Upper lobe of right lung (tissue), 1 donor: ENCODE data around the gene MAP1LC3B. TPM values are rescaled to one million over a fixed set of nuclear protein-coding genes. Genes with fewer than 3 reads are reported as not detected.

Source experiments
- ATAC-seq: fragments of 200-7000 bp; cut with Tn5 transposase; one replicate; pipeline ENCODE4 v1.9.1; 2020; ENCODE audit warnings: mild to moderate bottlenecking, moderate library complexity
- DNase-seq: peaks from one replicate; pipeline ENCODE4 v3.0.0-alpha.2; 2020
- H3K27ac ChIP-seq: fragments of 200-600 bp; one replicate; pipeline ENCODE4 v1.8.0; 2022
- H3K27me3 ChIP-seq: fragments of 200-600 bp; one replicate; pipeline ENCODE4 v1.8.0; 2022; ENCODE audit warnings: mild to moderate bottlenecking
- H3K36me3 ChIP-seq: fragments of 200-600 bp; one replicate; pipeline ENCODE4 v1.8.0; 2022
- H3K4me1 ChIP-seq: fragments of 200-600 bp; one replicate; pipeline ENCODE4 v1.8.0; 2022
- H3K4me3 ChIP-seq: fragments of 200-600 bp; one replicate; pipeline ENCODE4 v1.8.0; 2022; ENCODE audit warnings: mild to moderate bottlenecking
- H3K9me3 ChIP-seq: fragments of 200-600 bp; one replicate; pipeline ENCODE4 v1.8.0; 2022
- CTCF ChIP-seq: fragments of 200-600 bp; IDR thresholded peaks from one replicate; pipeline ENCODE4 v1.8.0; 2022; ENCODE audit warnings: antibody characterized with exemption
- intact Hi-C: fragments of 100-400 bp; cut with DNase I; formaldehyde crosslinking; loops from one replicate; pipeline ENCODE4 v1.11.0; 2022
- total RNA-seq: library from RNA; stranded (reverse); fragmentation: NEBNext Ultra II Directional; extraction: Animal tissue kit (Norgen Biotek cat#: 25700); gene quantifications from one replicate; pipeline ENCODE4 v1.2.1, GENCODE V29; 2021
- donor health status: DM: no; HTN: yes; CAD: no; lungs with severe emphysema.

The MAP1LC3B gene
- total RNA-seq, 1 donor from 2014 or later: 70.4 TPM

DNA sequence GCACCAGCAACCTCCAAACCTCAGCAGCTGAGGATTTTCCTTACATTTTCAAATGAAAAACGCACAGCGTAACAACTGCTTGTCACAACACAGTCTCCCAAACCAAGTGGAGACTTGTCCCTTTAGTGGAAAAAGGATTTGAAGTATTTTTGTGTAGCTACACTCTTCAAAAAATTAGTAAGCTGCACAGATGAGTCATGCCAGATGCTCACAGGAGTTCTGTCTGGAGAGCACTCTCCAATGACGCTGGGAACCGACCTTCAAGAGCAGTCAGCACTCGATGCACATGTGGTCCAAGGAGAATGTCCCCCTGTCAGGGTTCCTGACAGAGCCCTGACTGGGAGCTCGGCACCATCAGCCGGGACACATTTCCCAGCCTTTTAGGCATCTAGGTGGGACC lies 39.8 kb downstream of the MAP1LC3B start:
- H3K27ac ChIP-seq: no peak overlapping the region
- peaks cover 19% of the 10 kb centered on the region for H3K4me1 ChIP-seq
- H3K9me3 ChIP-seq: no peaks in the 10 kb centered on the region
- peaks cover 30% of the 10 kb centered on the region for H3K36me3 ChIP-seq
- H3K4me3 ChIP-seq: no peak overlapping the region
- intact Hi-C loops: no loop called here
- H3K27me3 ChIP-seq: no peaks in the 10 kb centered on the region
- DNase-seq (no peak), ATAC-seq (no peak)
- TF ChIP-seq CTCF: no peak

GRCh38 chr16:87432330-87432915 lies 40.3 kb downstream of the MAP1LC3B start:
- peaks cover 30% of the 10 kb centered on the region for H3K36me3 ChIP-seq
- no peaks in the 10 kb centered on the region for H3K9me3 ChIP-seq
- intact Hi-C loops: no loop called here
- ATAC-seq (peak; percentile 19), DNase-seq (no peak)
- no peaks in the 10 kb centered on the region for H3K27me3 ChIP-seq
- H3K27ac ChIP-seq: no peak overlapping the region
- peaks cover 19% of the 10 kb centered on the region for H3K4me1 ChIP-seq
- no peak overlapping the region for H3K4me3 ChIP-seq
- TF ChIP-seq CTCF: no peak

- ATAC-seq: no peak
- no peak for TF ChIP-seq CTCF
These were observed 42.1 kb downstream of the MAP1LC3B start for GRCh38 chr16:87434146-87434667.

DNA sequence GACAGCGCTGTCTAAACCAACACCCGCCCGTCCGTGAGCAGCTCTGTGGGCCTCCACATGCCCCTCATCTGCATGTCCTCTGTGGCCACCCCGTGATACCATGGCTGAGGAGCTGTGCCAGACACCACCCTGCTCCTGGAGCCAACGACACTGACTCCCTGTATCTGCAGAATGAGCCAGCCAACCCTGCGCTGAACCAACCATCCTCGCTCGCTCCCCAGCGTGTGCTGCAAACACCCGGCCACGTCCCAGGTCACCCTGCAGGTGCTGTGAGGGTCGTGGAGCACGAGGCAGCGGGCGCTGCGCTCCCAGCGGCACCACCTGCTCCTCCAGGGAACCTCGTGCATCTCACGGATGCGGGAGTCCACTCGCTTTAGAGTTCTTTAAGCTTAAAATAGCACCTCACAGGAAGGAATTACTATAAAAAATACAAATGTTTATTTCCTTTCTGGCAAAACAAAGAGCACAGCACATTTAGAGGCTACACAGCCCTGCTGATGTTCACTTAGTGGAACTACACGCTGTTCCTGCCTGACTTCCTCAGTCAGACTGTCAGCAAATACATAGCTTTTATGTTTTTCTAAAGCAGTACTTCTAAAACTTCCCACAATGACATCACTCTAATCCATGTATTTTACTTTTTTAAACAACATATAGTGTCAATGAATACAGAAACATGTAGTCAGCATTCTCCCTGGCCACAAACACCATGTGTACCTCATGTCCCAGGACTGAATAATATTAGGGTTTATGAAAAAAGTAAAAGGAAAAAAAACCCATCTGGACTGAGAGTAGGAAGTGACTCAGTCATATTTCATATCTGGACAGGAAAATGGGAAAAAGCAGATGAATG lies 43.5 kb downstream of the MAP1LC3B start:
- no peaks in the 10 kb centered on the region for H3K27me3 ChIP-seq
- no peak for TF ChIP-seq CTCF
- peaks cover 19% of the 10 kb centered on the region for H3K4me1 ChIP-seq
- peaks cover 12% of the 10 kb centered on the region for H3K36me3 ChIP-seq
- intact Hi-C loops: no loop called here
- H3K4me3 ChIP-seq: no peak overlapping the region
- no peak for DNase-seq
- no peaks in the 10 kb centered on the region for H3K9me3 ChIP-seq
- ATAC-seq: peak; percentile 44
- H3K27ac ChIP-seq: peak overlapping the region; percentile 47

More at GRCh38 chr16:87434146-87434667, 42.1 kb downstream of the MAP1LC3B start:
- peaks cover 26% of the 10 kb centered on the region for H3K36me3 ChIP-seq
- H3K27me3 ChIP-seq: no peaks in the 10 kb centered on the region
- no peak overlapping the region for H3K27ac ChIP-seq
- H3K4me1 ChIP-seq: peaks cover 19% of the 10 kb centered on the region
- no peak for DNase-seq
- no peak overlapping the region for H3K4me3 ChIP-seq
- intact Hi-C loops: no loop called here
- H3K9me3 ChIP-seq: no peaks in the 10 kb centered on the region

- ATAC-seq (no peak), DNase-seq (no peak)
- no peak for TF ChIP-seq CTCF
- no peaks in the 10 kb centered on the region for H3K9me3 ChIP-seq
- H3K36me3 ChIP-seq: peaks cover 12% of the 10 kb centered on the region
- peaks cover 19% of the 10 kb centered on the region for H3K4me1 ChIP-seq
- no peak overlapping the region for H3K4me3 ChIP-seq
- peak overlapping the region; percentile 47 for H3K27ac ChIP-seq
- H3K27me3 ChIP-seq: no peaks in the 10 kb centered on the region
- intact Hi-C loops: no loop called here
These were observed 44.4 kb downstream of the MAP1LC3B start for GRCh38 chr16:87436225-87437172.
